Keratinocyte (primary cell): ENCODE data around the gene STXBP3. TPM values are rescaled to one million over a fixed set of nuclear protein-coding genes. Genes with fewer than 3 reads are reported as not detected.

Experiments used
- DNase-seq: peaks from one replicate; pipeline ENCODE4 v3.0.0-alpha.2; 2011; ENCODE audit warnings: low read depth, missing footprints, low spot score
- FAIRE-seq: peaks from 2 replicates; lab custom pipeline; 2011; peaks lifted over from hg19 to GRCh38; lab: Jason Lieb, UNC
- H2AFZ ChIP-seq: 2 replicates; pipeline ENCODE4 v1.6.0; 2012; ENCODE audit warnings: low read length, control low read depth, inconsistent platforms; ENCODE audit not compliant: control insufficient read depth
- H3K27ac ChIP-seq: 2 replicates; pipeline ENCODE4 v1.5.1; 2011; ENCODE audit warnings: low read length; ENCODE audit not compliant: control insufficient read depth, insufficient read depth
- H3K27me3 ChIP-seq: 3 replicates; pipeline ENCODE4 v1.6.0; 2011; ENCODE audit warnings: low read length; ENCODE audit not compliant: control insufficient read depth, insufficient read depth; ENCODE audit errors: extremely low read depth
- H3K36me3 ChIP-seq, 2 experiments: 2 replicates in 1 of 2; 3 replicates in 1 of 2; pipeline ENCODE4 v1.5.1; 2011; ENCODE audit warnings: low read length in 2 of 2, mild to moderate bottlenecking in 1 of 2; ENCODE audit not compliant: control insufficient read depth in 2 of 2, insufficient read depth in 2 of 2; ENCODE audit errors: extremely low read depth in 1 of 2
- H3K4me1 ChIP-seq: 3 replicates; pipeline ENCODE4 v1.5.1; 2011; ENCODE audit warnings: low read length; ENCODE audit not compliant: control insufficient read depth, insufficient read depth; ENCODE audit errors: extremely low read depth
- H3K4me2 ChIP-seq: 3 replicates; pipeline ENCODE4 v1.6.0; 2011; ENCODE audit warnings: low read depth, low read length; ENCODE audit not compliant: control insufficient read depth, insufficient read depth; ENCODE audit errors: extremely low read depth
- H3K4me3 ChIP-seq, 3 experiments: fragments of 200-600 bp in 1 of 3; sonication (generic) in 1 of 3; 2 replicates in 2 of 3; 3 replicates in 1 of 3; pipeline ENCODE4 v1.5.1; 2011 to 2016; ENCODE audit warnings: low read length in 3 of 3, mild to moderate bottlenecking in 3 of 3, control low read depth in 2 of 3, inconsistent platforms in 1 of 3, low read depth in 1 of 3, mixed read lengths in 1 of 3, mixed run types in 1 of 3, moderate library complexity in 1 of 3; ENCODE audit not compliant: control insufficient read depth in 2 of 3, insufficient read depth in 2 of 3; ENCODE audit errors: extremely low read depth in 1 of 3
- H3K79me2 ChIP-seq: 2 replicates; pipeline ENCODE4 v1.6.0; 2012; ENCODE audit warnings: low read length; ENCODE audit not compliant: control insufficient read depth, insufficient read depth
- H3K9ac ChIP-seq: 3 replicates; pipeline ENCODE4 v1.6.0; 2011; ENCODE audit warnings: low read length; ENCODE audit not compliant: control insufficient read depth, insufficient read depth; ENCODE audit errors: extremely low read depth
- H3K9me1 ChIP-seq: 3 replicates; pipeline ENCODE4 v1.6.0; 2011; ENCODE audit warnings: low read length; ENCODE audit not compliant: control insufficient read depth, insufficient read depth; ENCODE audit errors: extremely low read depth
- H3K9me3 ChIP-seq: 2 replicates; pipeline ENCODE4 v1.5.1; 2012; ENCODE audit warnings: low read depth, low read length; ENCODE audit not compliant: control insufficient read depth
- H4K20me1 ChIP-seq: 3 replicates; pipeline ENCODE4 v1.6.0; 2011; ENCODE audit warnings: low read length; ENCODE audit not compliant: control insufficient read depth, insufficient read depth; ENCODE audit errors: extremely low read depth
- EZH2 ChIP-seq: IDR thresholded peaks from one replicate; pipeline ENCODE4 v1.6.1; 2012; ENCODE audit warnings: inconsistent platforms, mild to moderate bottlenecking, low read length, moderate library complexity
- dilution Hi-C: fragments of 300-500 bp; cut with MboI; formaldehyde crosslinking; loops from one replicate; pipeline ENCODE4 v1.7.0; 2020; ENCODE audit warnings: low sequenced_read_pairs; ENCODE audit not compliant: extremely low pct_ligation_motif_present
- polyA plus RNA-seq, 5 experiments: library from polyadenylated mRNA; depleted of rRNA in 3 of 5; stranded (reverse) in 3 of 5; stranded (forward) in 1 of 5; unstranded in 1 of 5; fragments of >200 nt; gene quantifications; 1 replicate in 1 of 5; 2 replicates in 3 of 5; 3 replicates in 1 of 5; pipeline versions ENCODE4 v1.2.1 to v1.2.3, GENCODE V29; 2011 to 2012; ENCODE audit warnings: missing spikeins in 2 of 5, low read depth in 1 of 5, low replicate concordance in 1 of 5
- TF ChIP-seq, protein P1 (sequence below), 3 experiments: IDR thresholded peaks in 1 of 3; conservative IDR thresholded peaks in 1 of 3; optimal IDR thresholded peaks in 1 of 3; 2 replicates in 2 of 3; 3 replicates in 1 of 3; pipeline versions ENCODE3 to v1.5.1; 2011; ENCODE audit warnings: low read length in 3 of 3, mild to moderate bottlenecking in 3 of 3, moderate library complexity in 2 of 3, control low read depth in 1 of 3, inconsistent platforms in 1 of 3; ENCODE audit not compliant: insufficient read depth in 2 of 3; ENCODE audit errors: extremely low read depth in 1 of 3

STXBP3 gene
- polyA plus RNA-seq, 1 donor (not counting 4 experiments of a cell fraction or from before 2014, with no cell fraction given), result 36.3 TPM

- dilution Hi-C loops, result no loop called here
- Histone ChIP-seq H4K20me1 (no peaks in the 10 kb centered on the region), H2AFZ (no peak overlapping the region), H3K79me2 (no peaks in the 10 kb centered on the region), H3K4me1 (peaks cover 14% of the 10 kb centered on the region), H3K27ac (no peak overlapping the region), H3K36me3 (no peaks in the 10 kb centered on the region), H3K9me1 (no peaks in the 10 kb centered on the region), H3K4me3 (no peak overlapping the region), H3K27me3 (no peaks in the 10 kb centered on the region), H3K9me3 (no peaks in the 10 kb centered on the region), H3K9ac (no peak overlapping the region), H3K4me2 (no peak overlapping the region)
- no peak for FAIRE-seq
- no peak for TF ChIP-seq EZH2
- TF ChIP-seq, protein P1, sequence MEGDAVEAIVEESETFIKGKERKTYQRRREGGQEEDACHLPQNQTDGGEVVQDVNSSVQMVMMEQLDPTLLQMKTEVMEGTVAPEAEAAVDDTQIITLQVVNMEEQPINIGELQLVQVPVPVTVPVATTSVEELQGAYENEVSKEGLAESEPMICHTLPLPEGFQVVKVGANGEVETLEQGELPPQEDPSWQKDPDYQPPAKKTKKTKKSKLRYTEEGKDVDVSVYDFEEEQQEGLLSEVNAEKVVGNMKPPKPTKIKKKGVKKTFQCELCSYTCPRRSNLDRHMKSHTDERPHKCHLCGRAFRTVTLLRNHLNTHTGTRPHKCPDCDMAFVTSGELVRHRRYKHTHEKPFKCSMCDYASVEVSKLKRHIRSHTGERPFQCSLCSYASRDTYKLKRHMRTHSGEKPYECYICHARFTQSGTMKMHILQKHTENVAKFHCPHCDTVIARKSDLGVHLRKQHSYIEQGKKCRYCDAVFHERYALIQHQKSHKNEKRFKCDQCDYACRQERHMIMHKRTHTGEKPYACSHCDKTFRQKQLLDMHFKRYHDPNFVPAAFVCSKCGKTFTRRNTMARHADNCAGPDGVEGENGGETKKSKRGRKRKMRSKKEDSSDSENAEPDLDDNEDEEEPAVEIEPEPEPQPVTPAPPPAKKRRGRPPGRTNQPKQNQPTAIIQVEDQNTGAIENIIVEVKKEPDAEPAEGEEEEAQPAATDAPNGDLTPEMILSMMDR (optimal IDR thresholded peaks at IDR 0.05 in 1 of 3, IDR thresholded peaks at IDR 0.05 in 1 of 3, conservative IDR thresholded peaks at IDR 0.05 in 1 of 3; ENCODE audit: extremely low read depth in 1 of 3, insufficient read depth in 2 of 3, low read length in 3 of 3), result no peak
- no peak for DNase-seq
These were observed 28.6 kb upstream of the STXBP3 start for GRCh38 chr1:108717774-108718316.

- no peak overlapping the region for H3K4me2 ChIP-seq
- H3K36me3 ChIP-seq, result no peaks in the 10 kb centered on the region
- no peak overlapping the region for H2AFZ ChIP-seq
- dilution Hi-C loops, result no loop called here
- H3K9me1 ChIP-seq, result no peaks in the 10 kb centered on the region
- H3K9ac ChIP-seq, result no peak overlapping the region
- H3K9me3 ChIP-seq, result no peaks in the 10 kb centered on the region
- no peak for TF ChIP-seq EZH2
- H3K4me3 ChIP-seq, result no peak overlapping the region
- H3K79me2 ChIP-seq, result no peaks in the 10 kb centered on the region
- peaks cover 14% of the 10 kb centered on the region for H3K4me1 ChIP-seq
- no peaks in the 10 kb centered on the region for H4K20me1 ChIP-seq
- no peaks in the 10 kb centered on the region for H3K27me3 ChIP-seq
- H3K27ac ChIP-seq, result no peak overlapping the region
- FAIRE-seq (no peak), DNase-seq (no peak)
These were observed 27.4 kb upstream of the STXBP3 start for GRCh38 chr1:108718927-108719655.
